ENCODE measurements around the gene UFSP2.

GRCh38 chr4:185473247-185473646 lies 47.5 kb upstream of the UFSP2 start:
- TF ChIP-seq, protein P1, sequence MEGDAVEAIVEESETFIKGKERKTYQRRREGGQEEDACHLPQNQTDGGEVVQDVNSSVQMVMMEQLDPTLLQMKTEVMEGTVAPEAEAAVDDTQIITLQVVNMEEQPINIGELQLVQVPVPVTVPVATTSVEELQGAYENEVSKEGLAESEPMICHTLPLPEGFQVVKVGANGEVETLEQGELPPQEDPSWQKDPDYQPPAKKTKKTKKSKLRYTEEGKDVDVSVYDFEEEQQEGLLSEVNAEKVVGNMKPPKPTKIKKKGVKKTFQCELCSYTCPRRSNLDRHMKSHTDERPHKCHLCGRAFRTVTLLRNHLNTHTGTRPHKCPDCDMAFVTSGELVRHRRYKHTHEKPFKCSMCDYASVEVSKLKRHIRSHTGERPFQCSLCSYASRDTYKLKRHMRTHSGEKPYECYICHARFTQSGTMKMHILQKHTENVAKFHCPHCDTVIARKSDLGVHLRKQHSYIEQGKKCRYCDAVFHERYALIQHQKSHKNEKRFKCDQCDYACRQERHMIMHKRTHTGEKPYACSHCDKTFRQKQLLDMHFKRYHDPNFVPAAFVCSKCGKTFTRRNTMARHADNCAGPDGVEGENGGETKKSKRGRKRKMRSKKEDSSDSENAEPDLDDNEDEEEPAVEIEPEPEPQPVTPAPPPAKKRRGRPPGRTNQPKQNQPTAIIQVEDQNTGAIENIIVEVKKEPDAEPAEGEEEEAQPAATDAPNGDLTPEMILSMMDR (IDR thresholded peaks at IDR 0.05; ENCODE audit: insufficient read depth, low read length) = no peak
- TF ChIP-seq, protein P2, sequence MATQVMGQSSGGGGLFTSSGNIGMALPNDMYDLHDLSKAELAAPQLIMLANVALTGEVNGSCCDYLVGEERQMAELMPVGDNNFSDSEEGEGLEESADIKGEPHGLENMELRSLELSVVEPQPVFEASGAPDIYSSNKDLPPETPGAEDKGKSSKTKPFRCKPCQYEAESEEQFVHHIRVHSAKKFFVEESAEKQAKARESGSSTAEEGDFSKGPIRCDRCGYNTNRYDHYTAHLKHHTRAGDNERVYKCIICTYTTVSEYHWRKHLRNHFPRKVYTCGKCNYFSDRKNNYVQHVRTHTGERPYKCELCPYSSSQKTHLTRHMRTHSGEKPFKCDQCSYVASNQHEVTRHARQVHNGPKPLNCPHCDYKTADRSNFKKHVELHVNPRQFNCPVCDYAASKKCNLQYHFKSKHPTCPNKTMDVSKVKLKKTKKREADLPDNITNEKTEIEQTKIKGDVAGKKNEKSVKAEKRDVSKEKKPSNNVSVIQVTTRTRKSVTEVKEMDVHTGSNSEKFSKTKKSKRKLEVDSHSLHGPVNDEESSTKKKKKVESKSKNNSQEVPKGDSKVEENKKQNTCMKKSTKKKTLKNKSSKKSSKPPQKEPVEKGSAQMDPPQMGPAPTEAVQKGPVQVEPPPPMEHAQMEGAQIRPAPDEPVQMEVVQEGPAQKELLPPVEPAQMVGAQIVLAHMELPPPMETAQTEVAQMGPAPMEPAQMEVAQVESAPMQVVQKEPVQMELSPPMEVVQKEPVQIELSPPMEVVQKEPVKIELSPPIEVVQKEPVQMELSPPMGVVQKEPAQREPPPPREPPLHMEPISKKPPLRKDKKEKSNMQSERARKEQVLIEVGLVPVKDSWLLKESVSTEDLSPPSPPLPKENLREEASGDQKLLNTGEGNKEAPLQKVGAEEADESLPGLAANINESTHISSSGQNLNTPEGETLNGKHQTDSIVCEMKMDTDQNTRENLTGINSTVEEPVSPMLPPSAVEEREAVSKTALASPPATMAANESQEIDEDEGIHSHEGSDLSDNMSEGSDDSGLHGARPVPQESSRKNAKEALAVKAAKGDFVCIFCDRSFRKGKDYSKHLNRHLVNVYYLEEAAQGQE (IDR thresholded peaks at IDR 0.05; ENCODE audit: insufficient replicate concordance, low read depth) = no peak
- no peak for TF ChIP-seq POLR2AphosphoS5 (IDR thresholded peaks at IDR 0.05; ENCODE audit: low read depth)
- no peak for TF ChIP-seq GABPA (IDR thresholded peaks at IDR 0.05; ENCODE audit: low read depth)
- TF ChIP-seq SPI1 (IDR thresholded peaks at IDR 0.05; ENCODE audit: borderline replicate concordance, low read depth) = no peak
